ENCODE measurements around the gene TFF1.

GRCh38 chr21:42317341-42317741 is 49.0 kb downstream of the TFF1 start:
- TF ChIP-seq CTCF (IDR thresholded peaks at IDR 0.05) (no peak), ZFX (IDR thresholded peaks at IDR 0.05; ENCODE audit: borderline replicate concordance) (no peak)

Data from 22Rv1 (cell line).